B cell (primary cell): ENCODE measurements around the gene MCM7.

Experiments used
- EZH2 ChIP-seq: IDR thresholded peaks from 2 replicates; pipeline ENCODE4 v1.6.1; 2012; ENCODE audit warnings: borderline replicate concordance, low read depth, mild to moderate bottlenecking, moderate library complexity, low read length; ENCODE audit not compliant: insufficient read depth, poor library complexity, severe bottlenecking
- TF ChIP-seq, protein P1 (sequence below): fragments of 200-600 bp; IDR thresholded peaks from one replicate; pipeline ENCODE4 v1.8.0; 2022; ENCODE audit warnings: antibody characterized with exemption, mild to moderate bottlenecking

DNA sequence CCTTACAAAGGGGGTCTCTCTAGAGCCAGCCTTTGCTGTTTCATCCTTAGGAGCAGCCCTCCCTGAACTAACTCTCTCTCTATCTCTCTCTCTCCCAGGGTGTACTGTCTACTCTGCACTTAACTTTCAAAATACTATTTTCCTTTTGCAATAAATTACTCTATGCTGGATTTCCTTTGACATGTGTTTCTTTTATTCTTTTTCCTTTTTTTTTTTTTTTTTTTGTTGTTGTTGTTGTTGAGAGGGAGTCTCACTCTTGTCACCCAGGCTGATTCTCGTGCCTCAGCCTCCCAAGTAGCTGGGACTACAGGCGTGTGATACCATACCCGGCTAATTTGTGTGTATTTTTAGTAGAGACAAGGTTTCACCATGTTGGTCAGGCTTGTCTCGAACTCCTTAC lies 18.2 kb downstream of the MCM7 start:
- TF ChIP-seq, protein P1, sequence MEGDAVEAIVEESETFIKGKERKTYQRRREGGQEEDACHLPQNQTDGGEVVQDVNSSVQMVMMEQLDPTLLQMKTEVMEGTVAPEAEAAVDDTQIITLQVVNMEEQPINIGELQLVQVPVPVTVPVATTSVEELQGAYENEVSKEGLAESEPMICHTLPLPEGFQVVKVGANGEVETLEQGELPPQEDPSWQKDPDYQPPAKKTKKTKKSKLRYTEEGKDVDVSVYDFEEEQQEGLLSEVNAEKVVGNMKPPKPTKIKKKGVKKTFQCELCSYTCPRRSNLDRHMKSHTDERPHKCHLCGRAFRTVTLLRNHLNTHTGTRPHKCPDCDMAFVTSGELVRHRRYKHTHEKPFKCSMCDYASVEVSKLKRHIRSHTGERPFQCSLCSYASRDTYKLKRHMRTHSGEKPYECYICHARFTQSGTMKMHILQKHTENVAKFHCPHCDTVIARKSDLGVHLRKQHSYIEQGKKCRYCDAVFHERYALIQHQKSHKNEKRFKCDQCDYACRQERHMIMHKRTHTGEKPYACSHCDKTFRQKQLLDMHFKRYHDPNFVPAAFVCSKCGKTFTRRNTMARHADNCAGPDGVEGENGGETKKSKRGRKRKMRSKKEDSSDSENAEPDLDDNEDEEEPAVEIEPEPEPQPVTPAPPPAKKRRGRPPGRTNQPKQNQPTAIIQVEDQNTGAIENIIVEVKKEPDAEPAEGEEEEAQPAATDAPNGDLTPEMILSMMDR, result no peak
- no peak for TF ChIP-seq EZH2
